GM11168 (cell line): ENCODE results near the gene OXCT2.

ENCODE experiments used
- in situ Hi-C: fragments of 300-500 bp; cut with MboI; formaldehyde crosslinking; loops from one replicate; pipeline ENCODE4 v1.12.0; 2022; ENCODE audit warnings: low sequenced_read_pairs; ENCODE audit not compliant: unreplicated experiment

OXCT2 gene

DNA sequence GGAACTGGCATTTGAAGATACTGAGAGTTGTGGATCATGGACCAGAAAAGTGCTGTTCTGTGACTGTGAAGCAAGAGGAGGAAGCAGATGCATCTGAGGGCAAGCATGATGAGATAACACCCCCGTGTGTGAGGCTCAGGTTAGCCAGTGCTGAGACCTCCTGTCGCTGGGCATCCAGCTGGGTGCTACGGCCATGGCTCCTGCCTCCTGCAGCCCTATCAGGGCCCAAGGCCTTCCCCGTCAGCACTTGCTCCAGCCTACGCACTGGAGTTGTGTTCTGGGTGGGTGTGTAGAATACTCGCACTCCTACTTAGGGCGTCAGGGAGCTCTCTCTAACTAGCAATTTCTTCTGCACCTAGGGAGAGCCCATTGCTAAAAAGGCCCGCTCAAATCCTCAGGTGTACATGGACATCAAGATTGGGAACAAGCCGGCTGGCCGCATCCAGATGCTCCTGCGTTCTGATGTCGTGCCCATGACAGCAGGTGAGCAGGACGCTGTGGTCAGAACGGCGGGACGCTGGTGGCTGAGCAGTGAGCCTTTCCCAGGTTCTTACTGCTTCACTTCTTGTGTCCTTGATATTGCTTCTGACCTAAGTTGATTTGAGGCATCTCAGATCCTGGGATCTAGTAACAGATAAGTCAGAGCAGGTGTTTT lies 26.0 kb downstream of the OXCT2 start:
- in situ Hi-C loops, result no loop called here

DNA sequence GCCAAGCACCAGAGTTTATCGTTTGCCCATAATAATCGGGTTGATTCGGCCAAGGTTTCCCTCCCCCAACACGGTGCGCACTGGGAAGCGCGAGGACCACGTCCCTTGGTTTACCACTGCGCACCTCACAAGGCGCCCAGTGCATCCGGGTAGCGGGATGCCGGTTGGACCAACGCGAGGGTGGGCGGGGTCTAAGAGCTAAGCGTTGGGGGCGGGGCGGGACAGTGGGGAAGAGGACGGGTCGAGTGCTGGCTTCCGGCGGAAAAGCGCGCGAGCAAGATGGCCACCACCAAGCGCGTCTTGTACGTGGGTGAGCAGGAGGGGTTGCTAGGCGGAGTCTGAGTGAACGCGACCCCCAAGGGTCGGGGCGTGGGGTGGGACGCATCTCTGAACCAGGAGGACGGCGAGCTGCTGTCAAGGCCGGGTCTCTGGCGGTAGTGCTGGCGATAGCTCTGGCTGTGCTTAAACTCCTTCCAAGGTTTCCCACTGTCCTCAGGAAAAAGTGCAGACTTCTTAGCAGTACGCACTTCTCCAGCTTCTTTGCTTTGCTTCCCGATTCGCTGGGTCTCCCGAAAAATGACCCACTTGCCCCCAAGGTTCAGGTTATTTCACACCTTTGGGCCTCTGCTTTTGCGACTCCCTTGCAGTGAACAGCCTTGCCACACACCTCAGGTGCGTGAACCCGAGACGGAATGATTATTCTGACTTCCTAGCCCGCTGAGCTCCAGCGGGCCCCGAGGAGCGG lies 32.4 kb downstream of the OXCT2 start, which contains the start of gene PPIE:
PPIE (plus strand) TSS at position 261 of the 745 bp plus-strand sequence; CDS start at position 280, 19 bp downstream.
- in situ Hi-C loops, result no loop called here

DNA sequence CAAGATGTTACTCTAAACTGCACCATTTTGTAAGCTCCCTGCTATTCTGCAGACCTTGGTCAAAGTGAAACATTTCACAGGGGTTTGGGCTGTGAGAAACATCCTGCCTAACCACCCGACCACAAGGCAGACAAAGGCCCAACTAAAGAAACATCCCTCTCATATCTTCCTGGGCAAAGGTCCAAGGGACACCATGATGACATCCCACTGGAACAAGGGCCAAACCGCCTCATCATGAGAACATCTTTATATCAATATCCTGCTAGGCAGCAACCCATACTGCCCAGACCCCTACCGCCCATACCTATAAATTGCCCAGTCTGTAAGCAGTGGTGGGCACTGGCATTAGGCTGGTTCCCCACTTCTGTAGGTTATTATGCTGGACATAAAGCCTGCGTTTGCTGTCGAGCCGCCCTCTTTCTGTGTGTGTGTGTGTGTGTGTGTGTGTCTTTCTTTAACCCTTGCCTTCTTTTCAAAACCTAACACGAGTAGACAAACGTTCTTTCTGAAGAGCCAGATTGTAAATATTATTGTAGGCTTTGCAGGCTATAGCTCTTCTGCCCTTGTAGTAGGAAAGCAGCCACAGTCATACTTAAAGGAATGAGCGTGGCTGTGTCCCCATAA lies 33.5 kb downstream of the OXCT2 start:
- in situ Hi-C loops, result no loop called here

DNA sequence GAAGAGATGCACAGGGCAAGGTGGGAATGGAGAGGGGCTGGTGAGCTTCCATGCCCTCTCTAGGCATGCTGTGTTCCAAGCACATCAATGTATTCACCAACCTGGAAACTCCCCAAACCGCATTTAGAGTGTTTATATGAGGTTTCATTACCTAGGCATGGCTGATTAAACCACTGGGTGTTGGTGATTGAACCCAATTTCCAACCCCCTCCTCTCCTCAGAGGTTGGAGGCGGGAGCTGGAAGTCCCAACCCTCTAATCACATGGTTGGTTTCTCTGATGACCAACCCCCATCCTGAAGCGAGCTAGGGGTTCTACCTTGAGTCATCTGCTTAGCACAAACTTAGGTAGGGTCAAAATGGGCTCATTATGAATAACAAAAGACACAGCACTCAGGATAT lies 35.4 kb downstream of the OXCT2 start:
- in situ Hi-C loops, result no loop called here

DNA sequence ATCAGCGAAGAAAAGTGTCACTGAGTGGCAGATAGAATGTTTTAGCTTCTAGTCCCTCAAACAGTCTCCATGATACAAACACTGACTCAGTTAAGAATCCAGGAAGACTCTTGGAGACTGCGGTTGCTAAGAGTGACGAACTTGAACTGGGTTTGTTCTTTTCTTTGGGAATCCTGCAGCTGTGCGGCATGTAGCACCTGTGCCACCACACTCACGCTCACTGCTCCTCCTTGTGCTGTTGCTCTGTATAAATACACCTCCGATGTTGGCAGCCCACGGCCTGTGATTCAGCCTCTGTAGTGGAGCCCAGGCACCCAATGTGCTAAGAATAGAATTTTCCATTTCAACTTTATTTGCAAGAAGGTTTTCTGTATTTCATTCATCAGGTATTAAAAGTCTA lies 38.0 kb downstream of the OXCT2 start:
- in situ Hi-C loops, result no loop called here

DNA sequence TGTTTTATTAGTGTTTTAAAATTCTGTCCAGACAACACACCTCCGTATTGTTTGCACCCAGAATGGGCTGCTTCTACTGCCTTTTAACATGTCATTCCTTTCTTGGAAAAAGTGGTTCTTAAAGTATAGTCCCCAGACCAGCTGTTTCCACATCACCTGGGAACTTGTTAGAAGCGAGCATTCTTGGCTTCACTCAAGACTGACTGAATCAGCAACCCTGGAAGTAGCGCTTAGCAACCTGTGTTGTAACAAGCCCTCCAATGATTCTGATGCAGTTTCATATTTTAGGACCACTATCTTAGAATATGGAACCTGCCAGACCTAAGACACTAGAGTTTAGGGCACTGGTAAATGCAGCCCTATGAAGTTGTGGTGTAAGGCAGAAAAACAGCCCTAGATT lies 38.4 kb downstream of the OXCT2 start:
- in situ Hi-C loops, result no loop called here

DNA sequence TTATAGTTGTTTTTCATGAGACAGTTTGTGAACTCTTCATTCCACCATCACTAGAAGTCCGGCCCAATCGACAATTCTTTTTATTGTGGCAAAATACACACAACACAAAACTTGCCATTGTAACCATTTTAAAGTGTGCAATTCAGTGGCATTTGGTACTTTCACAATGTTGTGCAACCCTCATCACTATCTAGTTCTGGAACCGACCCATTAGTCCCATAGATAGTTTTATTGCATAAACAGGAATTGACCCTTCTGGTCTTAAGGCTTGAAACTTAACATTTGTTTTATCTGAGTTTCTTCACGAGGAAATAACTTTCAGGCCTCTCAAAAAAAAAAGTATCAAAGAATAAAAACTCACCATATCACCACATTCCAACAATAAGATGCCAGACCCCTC lies 41.3 kb downstream of the OXCT2 start:
- in situ Hi-C loops, result loop anchor here (10.0 kb wide), 1 partner anchor 65 kb away; no protein-coding TSS in a partner anchor

DNA sequence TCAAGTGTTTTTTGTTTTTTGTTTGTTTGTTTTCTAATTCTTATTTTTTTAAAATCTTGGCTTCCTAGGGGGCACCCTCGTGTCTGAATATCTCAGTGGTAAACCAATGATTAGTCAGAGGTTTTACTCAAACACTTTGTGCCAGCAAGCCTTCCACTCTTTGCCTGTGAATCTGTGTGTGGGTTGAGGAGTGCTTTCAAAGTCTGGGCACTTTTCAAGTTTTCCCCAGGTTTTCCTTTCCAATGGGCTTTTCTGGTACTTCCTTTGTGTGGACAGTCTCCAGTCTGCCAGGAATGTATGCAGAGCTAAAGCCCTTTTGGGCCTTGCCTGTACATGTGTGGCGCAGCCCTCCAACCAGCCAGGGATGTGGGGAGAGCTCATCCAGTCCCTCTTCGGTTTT lies 42.1 kb downstream of the OXCT2 start:
- in situ Hi-C loops, result loop anchor here (10.0 kb wide), 1 partner anchor 64 kb away; no protein-coding TSS in a partner anchor

DNA sequence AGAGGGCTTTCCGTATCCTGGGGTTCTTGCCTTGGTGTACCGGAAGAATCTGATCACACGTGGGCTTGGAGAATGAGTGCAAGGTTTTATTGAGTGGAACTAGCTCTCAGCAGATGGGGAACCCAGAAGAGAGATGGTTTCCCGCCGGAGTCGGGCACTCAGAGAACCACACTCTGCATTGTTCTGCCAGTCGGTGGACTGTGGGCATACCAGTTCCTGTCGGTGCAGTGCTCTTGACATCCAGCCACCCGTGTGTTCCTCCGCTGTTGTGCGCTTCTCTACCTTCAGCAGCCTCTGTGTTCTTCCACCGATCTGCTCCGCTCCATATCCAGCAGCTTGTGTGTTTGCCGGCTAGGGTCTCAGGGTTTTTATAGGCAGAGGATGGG lies 43.2 kb downstream of the OXCT2 start:
- in situ Hi-C loops, result loop anchor here (10.0 kb wide), 1 partner anchor 63 kb away; no protein-coding TSS in a partner anchor

DNA sequence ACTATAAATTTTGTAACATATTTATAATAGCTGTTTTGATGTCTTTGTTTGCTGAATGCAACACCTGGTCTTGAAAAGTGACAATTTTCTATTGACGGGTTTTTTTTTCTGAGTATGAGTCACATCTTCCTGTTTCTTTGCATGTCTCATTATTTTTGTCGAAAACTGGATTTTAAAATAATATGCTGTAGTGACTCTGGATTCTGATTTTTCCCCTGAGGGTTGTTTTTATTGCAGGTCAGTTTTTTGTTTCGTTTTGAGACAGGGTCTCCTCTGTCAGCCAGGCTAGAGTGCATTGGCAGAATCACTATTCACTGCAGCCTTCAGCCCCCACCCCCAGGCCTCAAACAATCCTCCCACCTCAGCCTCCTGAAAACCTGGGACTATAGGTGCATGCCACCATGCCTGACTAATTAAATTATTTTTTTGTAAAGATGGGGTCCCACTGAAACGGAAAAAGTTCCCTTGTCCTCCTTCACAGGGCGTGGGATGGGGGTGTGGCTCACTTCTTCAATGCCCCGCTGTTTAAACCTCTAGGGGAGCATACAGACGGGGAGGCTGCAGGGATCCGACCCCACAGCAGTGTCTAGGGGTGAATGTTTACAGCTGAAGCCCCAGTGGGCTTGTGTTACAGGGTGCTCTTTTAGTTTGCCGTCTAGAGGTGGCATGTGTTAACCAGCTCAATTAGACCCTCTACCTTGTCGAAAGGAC lies 43.8 kb downstream of the OXCT2 start:
- in situ Hi-C loops, result loop anchor here (10.0 kb wide), 1 partner anchor 63 kb away; no protein-coding TSS in a partner anchor

DNA sequence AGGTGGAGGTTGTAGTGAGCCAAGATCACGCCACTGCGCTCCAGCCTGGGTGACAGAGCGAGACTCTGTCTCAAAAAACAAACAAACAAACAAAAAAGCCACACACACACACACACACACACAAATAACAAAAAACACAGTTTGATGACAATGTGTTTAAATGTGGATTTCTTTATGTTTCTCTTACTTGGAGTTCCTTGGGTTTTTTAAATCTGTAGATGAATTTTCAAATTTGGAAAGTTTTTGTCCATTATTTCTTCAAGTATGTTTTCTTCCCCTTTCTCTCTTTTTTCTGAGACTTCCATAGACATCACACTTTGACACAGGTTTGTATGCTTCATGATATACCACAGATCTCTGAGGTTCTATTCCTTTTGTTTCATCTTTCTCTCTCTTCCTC lies 44.5 kb downstream of the OXCT2 start:
- in situ Hi-C loops, result loop anchor here (10.0 kb wide), 1 partner anchor 62 kb away; no protein-coding TSS in a partner anchor

DNA sequence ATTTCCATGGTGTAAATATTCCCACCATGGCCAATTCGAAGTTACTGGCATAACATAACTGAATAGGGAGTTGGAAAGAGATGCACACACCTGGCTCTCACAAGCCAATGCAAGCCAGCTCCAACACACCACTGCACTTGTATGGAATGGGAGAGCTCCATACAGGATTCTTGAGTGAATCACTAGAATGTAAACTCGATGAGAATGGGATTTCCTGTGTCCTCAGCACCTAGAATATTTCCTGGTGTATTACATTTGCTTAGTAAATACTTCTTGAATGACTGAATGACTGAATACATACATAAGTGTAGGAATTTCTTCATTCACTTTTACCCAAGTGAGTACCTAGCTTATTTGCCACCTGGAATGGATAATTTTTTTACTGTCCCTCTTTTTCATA lies 48.7 kb downstream of the OXCT2 start:
- in situ Hi-C loops, result loop anchor here (10.0 kb wide), 1 partner anchor 58 kb away; no protein-coding TSS in a partner anchor

DNA sequence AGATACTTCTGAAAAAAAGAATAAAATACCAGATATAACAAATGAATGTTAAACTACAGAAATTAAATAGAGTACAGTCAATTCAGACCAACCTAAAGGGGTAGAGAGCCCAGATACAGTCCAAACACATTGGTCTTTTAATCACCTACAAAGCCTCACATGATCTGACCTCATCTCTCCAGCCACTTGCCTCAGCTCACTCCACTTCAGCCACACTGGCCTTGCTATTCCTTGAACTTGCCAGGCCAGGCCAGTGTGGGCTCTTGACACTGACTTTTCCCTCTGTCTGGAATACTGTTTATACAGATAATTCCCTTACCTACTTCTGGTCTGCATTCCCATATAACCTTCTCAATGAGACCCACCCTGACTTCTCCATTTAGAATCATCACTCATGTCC lies 49.5 kb downstream of the OXCT2 start:
- in situ Hi-C loops, result loop anchor here (10.0 kb wide), 1 partner anchor 57 kb away; no protein-coding TSS in a partner anchor

DNA sequence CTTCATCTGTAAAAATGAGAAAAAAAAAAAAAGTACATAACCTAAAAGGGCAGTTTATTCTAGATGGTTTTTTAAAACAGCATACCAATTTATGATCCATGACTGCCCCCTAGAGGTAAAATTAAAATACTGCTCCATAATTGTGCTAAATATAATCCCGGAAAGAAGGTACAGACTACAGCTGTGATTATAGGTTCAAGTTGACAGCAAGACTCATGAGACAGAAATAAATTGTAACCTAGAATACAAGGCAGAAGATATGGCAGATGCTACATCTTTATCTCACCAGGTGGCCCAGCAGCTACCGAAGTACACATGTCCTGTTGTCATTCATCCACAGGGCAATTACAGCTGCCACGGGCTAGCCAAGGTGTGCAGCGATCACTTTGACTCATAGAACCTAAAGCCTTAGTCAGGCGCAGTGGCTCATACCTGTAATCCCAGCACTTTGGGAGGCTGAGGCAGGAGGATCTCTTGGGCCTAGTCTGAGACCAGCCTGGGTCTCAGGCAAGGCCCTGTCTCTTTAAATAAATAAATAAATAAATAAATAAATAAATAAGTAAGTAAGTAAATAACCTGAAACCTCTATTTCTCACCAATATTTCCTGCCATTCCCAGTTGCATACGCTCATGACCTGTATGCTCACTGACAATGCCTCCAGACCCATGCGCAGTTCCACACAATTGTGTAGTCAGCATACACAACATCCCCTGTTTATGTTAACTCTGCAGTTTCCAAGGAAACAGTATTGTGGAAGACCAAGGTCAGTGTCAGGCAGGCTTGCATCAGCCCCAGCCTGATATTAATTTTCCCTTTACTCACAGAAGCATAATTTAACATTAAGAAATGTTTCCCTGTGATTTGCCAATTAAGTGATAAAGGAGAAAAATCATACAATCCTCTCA lies 50.8 kb downstream of the OXCT2 start:
- in situ Hi-C loops, result loop anchor here (10.0 kb wide), 1 partner anchor 56 kb away; no protein-coding TSS in a partner anchor
